ENCODE data around the gene MSH3.

MSH3 gene

DNA sequence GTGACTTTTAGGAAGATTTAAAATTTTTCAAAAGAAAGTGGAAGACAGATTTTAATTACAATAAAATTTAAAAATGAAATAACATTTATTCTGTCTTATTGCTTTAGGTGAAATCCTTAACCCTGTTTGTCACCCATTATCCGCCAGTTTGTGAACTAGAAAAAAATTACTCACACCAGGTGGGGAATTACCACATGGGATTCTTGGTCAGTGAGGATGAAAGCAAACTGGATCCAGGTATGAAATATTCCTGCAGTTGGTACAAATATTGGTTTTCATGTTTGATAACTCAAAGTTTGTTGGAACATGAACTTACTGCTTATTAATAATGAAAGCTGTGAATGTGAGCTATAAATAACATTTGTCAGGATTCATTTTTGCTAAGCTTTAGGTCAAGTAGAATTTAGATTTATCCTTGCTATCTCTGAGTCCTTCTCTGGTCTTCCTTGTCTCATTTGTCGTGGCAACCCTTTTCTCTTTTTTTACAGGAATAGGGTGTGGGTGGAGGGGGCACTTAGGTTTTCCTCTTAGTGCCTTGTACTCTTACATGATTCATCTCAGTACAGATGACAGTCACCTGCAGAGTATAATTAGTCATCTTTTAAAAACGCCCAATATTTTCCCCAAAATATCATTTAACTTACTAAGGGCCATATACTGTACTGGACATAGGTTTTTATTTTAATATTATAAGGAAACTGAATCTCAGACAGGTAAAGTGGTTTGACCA lies 210.4 kb downstream of the MSH3 start:
- H3K4me3 ChIP-seq (ENCODE audit: low read length), result no peak overlapping the region
- no peak for DNase-seq
- H3K79me2 ChIP-seq (ENCODE audit: low read length), result no peaks in the 10 kb centered on the region
- no peak for TF ChIP-seq EZH2phosphoT487 (IDR thresholded peaks at IDR 0.05; ENCODE audit: low read length)
- TF ChIP-seq, protein P1, sequence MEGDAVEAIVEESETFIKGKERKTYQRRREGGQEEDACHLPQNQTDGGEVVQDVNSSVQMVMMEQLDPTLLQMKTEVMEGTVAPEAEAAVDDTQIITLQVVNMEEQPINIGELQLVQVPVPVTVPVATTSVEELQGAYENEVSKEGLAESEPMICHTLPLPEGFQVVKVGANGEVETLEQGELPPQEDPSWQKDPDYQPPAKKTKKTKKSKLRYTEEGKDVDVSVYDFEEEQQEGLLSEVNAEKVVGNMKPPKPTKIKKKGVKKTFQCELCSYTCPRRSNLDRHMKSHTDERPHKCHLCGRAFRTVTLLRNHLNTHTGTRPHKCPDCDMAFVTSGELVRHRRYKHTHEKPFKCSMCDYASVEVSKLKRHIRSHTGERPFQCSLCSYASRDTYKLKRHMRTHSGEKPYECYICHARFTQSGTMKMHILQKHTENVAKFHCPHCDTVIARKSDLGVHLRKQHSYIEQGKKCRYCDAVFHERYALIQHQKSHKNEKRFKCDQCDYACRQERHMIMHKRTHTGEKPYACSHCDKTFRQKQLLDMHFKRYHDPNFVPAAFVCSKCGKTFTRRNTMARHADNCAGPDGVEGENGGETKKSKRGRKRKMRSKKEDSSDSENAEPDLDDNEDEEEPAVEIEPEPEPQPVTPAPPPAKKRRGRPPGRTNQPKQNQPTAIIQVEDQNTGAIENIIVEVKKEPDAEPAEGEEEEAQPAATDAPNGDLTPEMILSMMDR (IDR thresholded peaks at IDR 0.05; ENCODE audit: low read length), result no peak
- no peak for TF ChIP-seq EZH2 (optimal IDR thresholded peaks at IDR 0.05; ENCODE audit: low read depth, low read length)
- H3F3A ChIP-seq (ENCODE audit: insufficient read depth, low read length), result no peaks in the 10 kb centered on the region
- no peak overlapping the region for H3K27ac ChIP-seq (ENCODE audit: low read length)
- no peaks in the 10 kb centered on the region for H3K9me3 ChIP-seq (replicated peaks; ENCODE audit: insufficient read depth, low read length)
- H3K4me2 ChIP-seq (ENCODE audit: low read depth, low read length), result no peak overlapping the region
- H3K9me2 ChIP-seq (replicated peaks; ENCODE audit: insufficient read depth, low read length), result no peaks in the 10 kb centered on the region
- no peaks in the 10 kb centered on the region for H3K27me3 ChIP-seq (replicated peaks; ENCODE audit: insufficient read depth, low read length)
- no peaks in the 10 kb centered on the region for H3K4me1 ChIP-seq (ENCODE audit: low read length)
- H2AFZ ChIP-seq (ENCODE audit: low read length), result no peak overlapping the region
- H3K36me3 ChIP-seq (replicated peaks; ENCODE audit: insufficient read depth, low read length), result no peaks in the 10 kb centered on the region
- H3K9ac ChIP-seq (ENCODE audit: low read length), result no peak overlapping the region
- no peaks in the 10 kb centered on the region for H4K20me1 ChIP-seq (ENCODE audit: insufficient read depth, low read length)

DNA sequence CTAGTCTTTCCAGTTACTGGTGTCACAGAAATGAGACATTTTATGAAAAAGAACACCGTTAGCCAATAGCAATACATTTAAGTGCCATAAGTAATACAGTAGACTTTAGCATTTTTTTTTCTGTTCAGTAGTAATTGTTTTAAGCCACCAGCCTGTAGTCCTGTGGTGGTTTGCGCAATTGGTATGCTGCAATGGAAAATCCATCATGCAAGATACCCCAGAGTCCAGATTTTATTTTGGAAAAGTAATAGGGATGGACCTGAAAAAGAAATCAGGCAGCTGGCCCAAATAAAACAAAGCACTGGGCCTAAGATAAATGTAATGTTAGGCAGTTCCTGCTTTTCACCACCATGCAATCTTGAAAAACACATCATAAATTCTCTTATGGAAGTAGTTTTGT lies 211.1 kb downstream of the MSH3 start:
- H3K27ac ChIP-seq (ENCODE audit: low read length), result no peak overlapping the region
- no peak overlapping the region for H3K4me3 ChIP-seq (ENCODE audit: low read length)
- no peak overlapping the region for H2AFZ ChIP-seq (ENCODE audit: low read length)
- TF ChIP-seq EZH2 (optimal IDR thresholded peaks at IDR 0.05; ENCODE audit: low read depth, low read length) (no peak), EZH2phosphoT487 (IDR thresholded peaks at IDR 0.05; ENCODE audit: low read length) (no peak)
- TF ChIP-seq, protein P1 (IDR thresholded peaks at IDR 0.05; ENCODE audit: low read length), result no peak
- no peaks in the 10 kb centered on the region for H3K27me3 ChIP-seq (replicated peaks; ENCODE audit: insufficient read depth, low read length)
- no peak for DNase-seq
- no peaks in the 10 kb centered on the region for H3K79me2 ChIP-seq (ENCODE audit: low read length)
- no peak overlapping the region for H3K4me2 ChIP-seq (ENCODE audit: low read depth, low read length)
- H3K9ac ChIP-seq (ENCODE audit: low read length), result no peak overlapping the region
- H4K20me1 ChIP-seq (ENCODE audit: insufficient read depth, low read length), result no peaks in the 10 kb centered on the region
- H3F3A ChIP-seq (ENCODE audit: insufficient read depth, low read length), result no peaks in the 10 kb centered on the region
- H3K9me2 ChIP-seq (replicated peaks; ENCODE audit: insufficient read depth, low read length), result no peaks in the 10 kb centered on the region
- H3K9me3 ChIP-seq (replicated peaks; ENCODE audit: insufficient read depth, low read length), result no peaks in the 10 kb centered on the region
- H3K36me3 ChIP-seq (replicated peaks; ENCODE audit: insufficient read depth, low read length), result no peaks in the 10 kb centered on the region
- no peaks in the 10 kb centered on the region for H3K4me1 ChIP-seq (ENCODE audit: low read length)

DNA sequence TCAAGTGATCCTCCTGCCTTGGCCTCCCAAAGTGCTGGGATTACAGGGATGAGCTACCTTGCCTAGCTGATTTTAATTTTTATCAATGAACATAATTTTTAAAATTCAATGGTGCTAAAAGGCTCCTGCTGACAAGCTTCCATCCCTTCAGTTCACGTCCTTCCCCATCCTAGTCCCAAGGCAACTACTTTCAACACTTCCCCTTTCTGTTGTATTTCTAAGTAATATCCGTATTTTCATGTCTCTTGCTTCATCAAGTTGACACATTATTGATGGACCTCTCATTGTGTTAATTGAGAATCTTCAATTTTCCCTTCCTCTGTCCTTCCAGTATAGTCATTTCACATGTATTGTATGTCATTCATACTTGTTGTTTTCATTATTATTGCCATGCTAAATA lies 211.9 kb downstream of the MSH3 start:
- no peaks in the 10 kb centered on the region for H3K9me2 ChIP-seq (replicated peaks; ENCODE audit: insufficient read depth, low read length)
- H3K36me3 ChIP-seq (replicated peaks; ENCODE audit: insufficient read depth, low read length), result no peaks in the 10 kb centered on the region
- H3K4me3 ChIP-seq (ENCODE audit: low read length), result no peak overlapping the region
- H3K4me1 ChIP-seq (ENCODE audit: low read length), result no peaks in the 10 kb centered on the region
- H3K27ac ChIP-seq (ENCODE audit: low read length), result no peak overlapping the region
- no peaks in the 10 kb centered on the region for H4K20me1 ChIP-seq (ENCODE audit: insufficient read depth, low read length)
- DNase-seq, result no peak
- no peaks in the 10 kb centered on the region for H3F3A ChIP-seq (ENCODE audit: insufficient read depth, low read length)
- no peak overlapping the region for H3K4me2 ChIP-seq (ENCODE audit: low read depth, low read length)
- H2AFZ ChIP-seq (ENCODE audit: low read length), result no peak overlapping the region
- H3K79me2 ChIP-seq (ENCODE audit: low read length), result no peaks in the 10 kb centered on the region
- no peak overlapping the region for H3K9ac ChIP-seq (ENCODE audit: low read length)
- no peaks in the 10 kb centered on the region for H3K27me3 ChIP-seq (replicated peaks; ENCODE audit: insufficient read depth, low read length)
- TF ChIP-seq EZH2 (optimal IDR thresholded peaks at IDR 0.05; ENCODE audit: low read depth, low read length) (no peak), EZH2phosphoT487 (IDR thresholded peaks at IDR 0.05; ENCODE audit: low read length) (no peak)
- TF ChIP-seq, protein P1 (IDR thresholded peaks at IDR 0.05; ENCODE audit: low read length), result no peak
- no peaks in the 10 kb centered on the region for H3K9me3 ChIP-seq (replicated peaks; ENCODE audit: insufficient read depth, low read length)
